UCSD-AML1 (cell line): ENCODE results near the gene CARD18.
"Not testable (repeated sequence)": the region's sequence is repeated elsewhere in the genome, so short reads cannot be mapped to it uniquely, and the experiment has no call there.

ENCODE experiments used
- DNase-seq: peaks from one replicate; lab custom pipeline; 2025; ENCODE audit not compliant: unreplicated experiment; lab: John Stamatoyannopoulos, UW

The CARD18 gene

DNA sequence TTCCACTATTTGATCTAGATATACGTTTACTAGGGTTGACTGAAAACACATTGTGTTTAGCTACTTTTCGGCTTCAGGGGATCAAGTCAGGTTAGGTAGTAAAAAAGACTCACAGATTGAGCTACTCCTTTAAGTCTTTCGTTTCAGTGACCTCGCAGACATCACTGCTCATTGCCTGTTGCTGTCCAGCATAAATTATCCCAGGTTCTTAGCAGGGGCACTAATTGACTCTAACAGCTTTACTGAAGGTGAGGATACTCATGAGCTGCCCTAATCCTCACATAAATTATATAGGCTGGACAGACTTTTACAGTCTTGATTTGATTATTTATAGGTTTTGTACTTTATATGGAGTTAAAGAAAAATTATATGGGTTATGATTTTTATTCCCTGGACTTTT lies 3.7 kb downstream of the CARD18 start:
- no peak for DNase-seq

DNA sequence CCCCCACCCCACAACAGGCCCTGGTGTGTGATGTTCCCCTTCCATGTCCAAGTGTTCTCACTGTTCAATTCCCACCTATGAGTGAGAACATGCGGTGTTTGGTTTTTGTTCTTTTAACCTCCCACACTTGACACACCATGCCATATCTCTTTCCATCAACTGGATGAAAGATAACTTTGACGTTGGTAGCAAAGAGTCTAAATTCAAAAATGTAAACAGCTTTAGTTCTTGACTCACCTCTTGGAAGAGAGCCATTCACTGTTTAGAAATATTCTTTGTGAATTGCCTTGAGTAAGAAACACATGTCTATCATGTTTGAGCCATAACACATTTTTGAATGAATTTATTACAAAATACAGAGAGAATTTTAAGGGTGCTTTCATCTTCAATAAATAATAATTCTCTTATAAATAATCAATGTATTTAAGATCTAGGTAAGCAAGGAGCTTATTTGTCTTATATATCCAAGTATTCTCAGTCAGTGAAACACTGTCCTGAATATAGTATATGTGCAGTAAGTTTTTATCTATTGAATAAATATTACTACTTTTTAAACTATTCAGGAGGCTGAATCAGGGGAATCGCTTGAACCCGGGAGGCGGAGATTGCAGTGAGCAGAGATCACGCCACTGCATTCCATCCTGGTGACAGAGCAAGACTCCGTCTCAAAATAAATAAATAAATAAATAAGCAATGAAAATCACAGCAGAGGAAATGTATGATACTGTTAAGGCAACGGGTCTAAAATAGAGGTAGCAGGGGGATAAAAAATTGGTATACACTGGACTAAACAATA lies 6.7 kb downstream of the CARD18 start:
- no peak for DNase-seq

DNA sequence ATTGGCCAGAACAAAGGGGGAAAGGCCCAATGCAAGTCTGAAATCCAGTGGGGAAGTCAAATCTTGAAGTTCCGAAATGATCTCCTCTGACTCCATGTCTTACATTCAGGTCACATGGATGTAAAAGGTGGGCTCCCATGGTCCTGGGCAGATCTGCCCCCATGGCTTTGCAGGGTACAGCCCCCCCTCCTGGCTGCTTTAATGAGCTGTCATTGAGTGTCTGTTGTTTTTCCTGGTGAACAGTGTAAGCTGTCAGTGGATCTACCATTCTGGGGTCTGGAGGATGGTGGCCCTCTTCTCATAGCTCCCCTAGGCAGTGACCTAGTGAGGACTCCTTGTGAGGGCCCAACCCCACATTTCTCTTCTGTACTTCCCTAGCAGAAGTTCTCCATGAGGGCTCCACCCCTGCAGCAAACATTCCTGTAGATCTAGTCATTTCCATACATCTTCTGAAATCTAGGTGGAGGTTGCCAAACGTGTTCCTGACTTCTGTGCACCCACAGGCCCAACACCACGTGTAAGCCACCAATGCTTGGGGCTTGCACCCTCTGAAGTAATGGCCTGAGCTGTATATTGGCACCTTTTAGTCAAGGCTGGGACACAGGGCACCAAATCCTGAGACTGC lies 9.3 kb downstream of the CARD18 start:
- DNase-seq = no peak

DNA sequence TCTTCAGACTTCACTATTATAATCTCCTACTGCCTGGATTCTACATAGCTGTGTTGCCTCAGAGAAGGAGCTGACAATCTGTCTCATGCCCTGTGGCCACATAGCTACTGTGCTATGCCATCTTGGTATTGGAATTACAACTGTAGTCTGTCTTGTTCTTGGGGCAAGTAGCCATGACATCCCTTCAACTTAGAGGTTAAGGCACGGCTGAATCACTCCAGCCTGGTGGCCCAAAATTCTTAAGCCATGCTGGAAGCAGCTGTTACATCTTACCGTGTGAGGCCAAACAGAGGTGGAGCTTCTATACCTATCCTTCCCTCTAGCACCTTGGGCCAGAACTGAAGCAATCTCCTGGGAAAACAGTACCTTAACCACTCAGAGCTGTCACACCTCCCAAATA lies 14.8 kb downstream of the CARD18 start:
- DNase-seq = no peak

DNA sequence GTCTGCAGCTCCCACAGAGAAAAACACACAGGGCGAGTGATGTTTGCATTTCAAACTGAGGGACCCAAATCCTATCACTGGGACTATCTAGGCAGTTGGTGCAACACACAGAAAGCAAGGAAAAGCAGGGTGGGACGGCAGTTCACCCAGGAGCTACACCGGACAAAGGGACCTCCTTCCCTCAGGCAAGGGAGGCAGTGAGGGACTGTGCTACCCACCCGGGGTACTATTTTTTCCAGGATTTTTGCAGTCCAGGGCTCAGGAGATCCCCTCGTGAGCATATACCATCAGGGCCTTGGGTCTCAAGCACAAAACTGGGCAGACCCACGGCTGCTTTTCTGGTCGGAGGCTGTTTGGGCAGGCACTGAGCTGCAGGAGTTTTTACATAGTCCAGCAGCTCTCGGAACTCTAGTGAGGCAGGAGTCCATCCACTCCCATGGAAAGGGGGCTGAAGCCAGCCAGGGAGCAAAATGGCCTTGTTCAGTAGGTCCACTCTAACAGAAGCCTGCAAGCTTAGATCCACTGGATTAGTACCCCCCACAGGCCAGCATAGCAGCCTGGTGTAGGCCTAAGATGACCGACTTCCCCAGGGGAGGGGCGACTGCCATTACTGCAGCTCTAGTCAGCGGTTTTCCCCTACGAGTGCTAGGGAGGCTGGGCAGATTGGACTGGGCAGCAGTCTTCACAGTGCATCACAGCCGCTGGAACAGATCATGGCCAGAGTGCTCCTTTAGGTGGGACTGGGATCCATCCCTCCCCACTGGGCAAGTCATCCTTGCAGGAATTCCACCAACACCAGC lies 28.2 kb downstream of the CARD18 start:
- DNase-seq = peak; percentile 8

DNA sequence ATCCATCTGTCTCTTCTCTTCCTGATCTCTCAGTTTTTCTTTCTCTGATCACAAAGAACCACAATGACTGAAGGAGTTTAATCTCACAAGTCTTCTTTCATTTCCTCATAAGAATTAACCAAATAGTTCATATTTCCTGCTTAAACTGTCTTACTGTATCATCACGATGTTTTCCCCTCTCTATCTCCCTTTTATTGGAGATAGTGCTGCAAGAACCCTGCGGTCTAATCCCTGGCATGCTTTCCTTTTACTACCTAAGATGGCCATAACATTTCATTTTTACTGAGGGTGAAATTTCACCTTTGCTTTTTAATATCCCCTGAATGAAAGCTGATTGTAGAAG lies 28.9 kb downstream of the CARD18 start:
- no peak for DNase-seq

DNA sequence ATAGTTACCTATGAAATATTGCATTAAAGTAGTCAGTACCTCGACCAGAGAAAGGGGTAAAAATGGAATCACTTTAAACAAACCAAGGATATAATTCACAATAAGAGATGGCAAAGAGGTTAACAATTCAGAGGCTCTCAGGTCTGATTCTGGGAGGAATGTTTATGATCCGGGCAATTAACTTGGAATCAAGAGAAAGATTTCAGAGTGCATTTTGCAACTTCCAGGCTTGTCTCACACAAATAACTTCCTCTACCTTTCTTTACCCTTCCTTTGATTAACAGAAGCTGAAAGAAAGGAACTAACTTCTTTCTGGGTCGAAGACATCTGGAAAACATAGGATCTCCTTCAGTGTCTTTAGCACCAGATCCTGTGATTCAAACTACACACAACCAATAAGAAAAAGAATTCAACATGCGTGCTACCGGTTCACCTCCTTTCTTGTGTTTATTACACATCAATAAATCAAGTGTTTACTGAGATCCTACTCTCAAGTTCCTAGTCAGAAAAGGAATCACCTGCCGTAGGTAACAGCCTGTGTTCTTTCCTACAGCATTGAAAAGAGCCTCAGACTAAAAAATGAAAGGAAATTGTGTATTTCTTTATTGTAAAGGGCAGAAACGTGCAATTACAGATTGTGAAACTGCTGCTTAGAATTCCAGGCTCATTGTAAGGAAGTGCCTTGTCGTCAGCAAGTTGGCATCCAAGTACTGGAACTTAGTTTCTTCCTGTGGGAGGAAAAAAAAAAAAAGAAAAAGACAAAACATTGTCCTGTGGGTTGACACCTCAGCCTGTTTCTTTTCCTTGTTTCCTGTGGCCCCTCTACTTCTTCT lies 29.5 kb downstream of the CARD18 start:
- DNase-seq = no peak

DNA sequence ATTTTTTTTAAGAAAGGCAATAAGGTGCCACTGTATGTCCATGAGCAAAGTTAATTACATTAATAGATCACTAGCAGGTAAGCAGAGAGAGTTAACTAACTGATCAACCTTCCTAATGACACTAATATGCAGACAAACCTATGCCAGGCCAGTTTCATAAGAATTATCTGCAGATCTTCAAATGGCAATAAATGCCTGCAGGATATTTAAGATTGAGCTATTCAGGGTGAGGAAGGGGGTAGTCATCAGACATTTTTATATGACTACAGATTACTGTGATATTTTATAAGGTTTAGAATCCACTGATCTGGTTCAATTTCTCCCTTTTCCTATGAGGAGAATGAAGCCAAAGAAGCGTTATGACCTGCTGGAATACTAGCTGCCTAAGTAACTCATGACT lies 30.2 kb downstream of the CARD18 start:
- DNase-seq = no peak

DNA sequence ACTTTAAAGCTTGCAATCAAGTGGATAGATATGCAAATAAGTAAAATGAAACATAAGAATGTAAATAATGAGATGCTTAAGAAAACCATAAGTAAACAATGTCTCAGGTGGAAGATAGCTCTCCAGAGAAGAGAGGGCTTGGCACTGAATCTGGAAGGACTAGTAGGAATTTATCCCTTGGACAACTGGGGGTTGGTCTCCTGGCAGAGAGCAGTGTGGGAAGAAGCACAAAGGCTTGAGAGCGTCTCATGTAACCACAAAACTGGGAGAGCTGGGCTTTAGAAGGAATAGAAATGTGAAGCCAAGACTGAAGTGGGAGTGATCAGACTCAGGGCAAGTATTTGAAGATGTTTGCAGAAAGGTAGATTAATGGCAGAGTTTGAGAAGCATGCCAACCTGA lies 31.3 kb downstream of the CARD18 start:
- DNase-seq = no peak

DNA sequence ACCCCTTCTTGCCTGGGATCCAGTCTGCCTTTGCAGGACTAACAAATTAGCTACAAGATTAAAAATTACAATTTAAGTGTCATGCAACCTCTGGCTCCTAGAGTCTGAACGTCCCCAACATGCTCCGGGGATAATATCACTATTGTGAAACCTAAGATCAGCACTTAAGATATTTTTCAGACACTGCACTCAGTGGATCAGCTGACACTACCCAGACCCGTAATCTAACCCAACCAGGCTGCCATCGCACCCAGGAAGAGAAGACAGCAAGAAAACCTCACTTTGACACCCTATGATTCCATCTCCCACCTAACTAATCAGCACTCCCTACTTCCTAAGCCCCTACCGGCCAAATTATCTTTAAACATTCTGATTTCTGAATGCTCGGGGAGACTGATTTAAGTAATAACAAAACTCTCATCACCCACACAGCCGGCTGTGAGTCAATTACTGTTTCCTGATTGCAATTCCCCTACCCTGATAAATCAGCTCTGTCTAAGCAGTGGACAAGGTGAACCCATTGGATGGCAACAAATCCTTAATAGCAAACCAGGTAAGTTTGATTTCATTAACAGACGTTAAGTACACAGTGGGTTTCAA lies 32.2 kb downstream of the CARD18 start:
- not testable (repeated sequence) for DNase-seq

DNA sequence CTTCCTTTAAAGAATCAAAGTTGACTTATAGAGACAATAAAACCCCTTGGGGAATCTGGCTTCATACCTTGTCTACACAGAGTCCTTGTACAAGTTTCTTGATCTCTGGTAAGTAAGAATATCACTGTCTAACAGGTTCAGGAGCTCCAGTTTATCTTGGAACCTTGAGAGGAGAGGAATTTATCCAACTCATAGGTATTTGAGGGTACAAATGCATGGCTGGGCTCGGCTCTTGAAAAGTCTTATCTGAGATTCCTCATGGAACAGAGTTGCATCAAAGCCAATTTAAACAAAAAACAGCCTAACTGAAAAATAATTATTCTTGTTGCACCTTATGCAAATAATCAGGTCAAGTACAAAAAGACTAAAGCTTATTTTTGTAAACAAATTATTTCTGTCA lies 33.4 kb downstream of the CARD18 start:
- no peak for DNase-seq

DNA sequence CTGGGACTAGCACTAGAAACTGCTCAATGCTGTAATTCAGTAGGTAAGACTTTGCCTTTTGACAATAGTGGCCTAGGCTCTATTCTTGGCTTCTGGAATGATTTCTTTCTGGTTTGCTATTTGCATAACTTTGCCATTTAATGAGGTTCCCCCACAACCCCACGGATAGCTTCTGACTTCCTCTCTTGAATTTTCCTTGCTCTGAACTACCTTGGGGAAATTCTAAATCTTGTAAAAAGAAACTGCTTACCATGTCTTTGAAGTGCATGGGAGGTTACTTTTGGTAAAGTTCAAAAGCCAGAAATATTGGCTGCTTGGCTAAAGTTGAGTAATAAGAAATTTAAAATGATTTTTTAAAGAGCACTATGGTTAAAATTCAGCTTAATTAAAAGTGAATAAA lies 35.3 kb downstream of the CARD18 start:
- no peak for DNase-seq

DNA sequence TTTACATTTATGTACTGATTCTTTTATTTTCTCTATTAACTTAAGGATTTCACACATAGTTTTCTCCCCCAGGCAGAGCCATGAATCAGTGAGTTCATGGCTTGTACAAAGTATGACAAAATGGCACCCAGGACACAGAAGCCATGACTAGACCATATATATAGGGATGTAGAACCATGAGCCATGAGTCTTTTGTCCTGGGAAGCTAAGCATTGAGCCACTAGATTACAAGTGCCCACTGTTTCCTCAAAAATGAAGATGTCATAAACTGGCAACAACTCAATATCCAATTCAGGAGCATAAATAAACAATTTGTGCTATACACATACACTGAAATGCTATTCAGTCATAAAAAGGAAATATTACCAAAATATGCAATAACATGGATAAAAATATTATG lies 36.2 kb downstream of the CARD18 start:
- no peak for DNase-seq

DNA sequence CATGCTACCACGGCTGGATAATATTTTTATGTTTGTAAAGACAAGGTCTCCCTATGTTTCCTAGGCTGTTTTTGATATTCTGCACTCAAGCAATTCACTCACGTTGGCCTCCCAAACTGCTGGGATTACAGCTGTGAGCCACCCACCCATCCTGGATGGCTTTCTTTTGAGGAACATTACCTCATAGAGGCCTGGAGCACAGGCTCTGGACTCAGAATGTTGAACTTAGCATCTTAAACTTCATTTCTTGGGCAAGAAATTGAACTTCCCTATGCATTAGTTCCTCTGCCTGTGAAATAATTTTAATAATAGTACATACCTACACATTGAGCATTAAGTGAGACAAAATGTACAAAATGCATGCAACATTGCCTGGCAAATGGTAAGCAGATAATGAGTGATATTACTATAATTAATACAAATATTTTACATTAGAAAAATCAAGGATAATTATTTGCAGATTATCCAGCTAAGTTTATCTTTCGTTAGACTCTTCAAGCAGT lies 37.4 kb downstream of the CARD18 start:
- DNase-seq = not testable (repeated sequence)

DNA sequence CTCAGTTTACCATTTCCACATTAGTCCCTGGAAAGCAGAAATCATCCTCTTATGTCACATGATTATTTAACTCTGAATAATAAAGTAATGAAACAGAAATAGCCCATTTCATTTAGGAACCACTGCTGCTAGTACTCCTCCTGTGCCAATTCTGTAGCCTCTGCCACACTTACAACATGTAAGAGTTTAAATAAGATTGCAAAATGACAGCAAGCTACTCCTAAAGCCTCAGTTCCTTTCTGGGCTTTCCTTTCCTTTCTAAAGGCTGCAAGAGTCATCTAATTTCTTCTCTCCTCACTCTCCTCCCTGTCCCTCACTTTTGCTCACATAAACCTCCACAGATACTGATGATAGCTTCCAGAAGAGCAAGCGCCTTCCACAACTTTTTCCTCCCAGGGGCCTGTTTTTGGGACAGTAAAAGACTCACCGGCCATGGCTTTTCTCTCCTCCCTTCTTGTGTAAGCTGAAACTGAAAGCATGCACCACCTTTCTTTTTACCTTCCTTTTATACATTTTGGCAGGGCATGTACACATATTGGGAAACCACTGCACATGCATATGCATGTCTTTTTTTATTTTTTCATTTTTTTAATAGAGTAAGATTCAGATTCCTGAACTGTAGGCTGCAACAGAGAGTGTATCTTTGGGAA lies 38.5 kb downstream of the CARD18 start:
- DNase-seq = peak; percentile 7

DNA sequence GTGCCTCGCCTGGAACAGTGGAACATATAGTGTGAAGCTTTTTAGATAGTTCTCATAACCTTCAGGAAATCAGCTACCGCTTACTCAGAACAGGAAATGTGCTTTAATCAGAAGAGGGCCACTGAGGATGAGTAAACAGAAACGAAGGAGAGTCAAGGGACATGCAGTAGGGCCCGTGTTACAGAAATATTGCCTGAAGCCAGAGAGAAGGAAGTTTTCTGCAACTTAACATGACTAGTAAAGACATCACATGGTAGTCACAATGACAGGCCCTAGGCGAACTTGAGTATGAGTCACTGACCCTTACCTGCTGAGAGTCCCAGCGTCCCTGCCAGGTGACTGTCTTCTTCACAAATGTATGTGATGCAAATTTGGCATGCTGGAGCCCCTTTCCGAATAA lies 39.4 kb downstream of the CARD18 start:
- DNase-seq = peak; percentile 11

DNA sequence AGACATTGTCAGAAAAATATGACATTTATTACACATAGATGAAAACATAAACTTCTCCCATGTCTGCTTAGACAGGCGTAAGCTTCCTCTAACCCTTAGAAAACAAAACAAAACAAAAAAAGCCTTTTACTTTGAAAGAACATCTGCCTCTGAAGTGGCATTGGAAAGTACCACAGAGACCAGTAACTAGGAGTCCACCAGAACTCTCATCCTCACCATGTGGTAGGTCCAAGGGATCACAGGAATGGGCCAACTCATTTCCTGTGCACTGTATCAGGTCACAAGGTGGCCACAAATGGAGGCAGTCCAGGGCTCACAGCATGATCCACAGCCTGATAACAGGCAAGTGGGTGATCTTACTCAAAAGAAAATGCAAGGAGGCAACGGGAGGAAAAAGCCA lies 40.0 kb downstream of the CARD18 start:
- not testable (repeated sequence) for DNase-seq

DNA sequence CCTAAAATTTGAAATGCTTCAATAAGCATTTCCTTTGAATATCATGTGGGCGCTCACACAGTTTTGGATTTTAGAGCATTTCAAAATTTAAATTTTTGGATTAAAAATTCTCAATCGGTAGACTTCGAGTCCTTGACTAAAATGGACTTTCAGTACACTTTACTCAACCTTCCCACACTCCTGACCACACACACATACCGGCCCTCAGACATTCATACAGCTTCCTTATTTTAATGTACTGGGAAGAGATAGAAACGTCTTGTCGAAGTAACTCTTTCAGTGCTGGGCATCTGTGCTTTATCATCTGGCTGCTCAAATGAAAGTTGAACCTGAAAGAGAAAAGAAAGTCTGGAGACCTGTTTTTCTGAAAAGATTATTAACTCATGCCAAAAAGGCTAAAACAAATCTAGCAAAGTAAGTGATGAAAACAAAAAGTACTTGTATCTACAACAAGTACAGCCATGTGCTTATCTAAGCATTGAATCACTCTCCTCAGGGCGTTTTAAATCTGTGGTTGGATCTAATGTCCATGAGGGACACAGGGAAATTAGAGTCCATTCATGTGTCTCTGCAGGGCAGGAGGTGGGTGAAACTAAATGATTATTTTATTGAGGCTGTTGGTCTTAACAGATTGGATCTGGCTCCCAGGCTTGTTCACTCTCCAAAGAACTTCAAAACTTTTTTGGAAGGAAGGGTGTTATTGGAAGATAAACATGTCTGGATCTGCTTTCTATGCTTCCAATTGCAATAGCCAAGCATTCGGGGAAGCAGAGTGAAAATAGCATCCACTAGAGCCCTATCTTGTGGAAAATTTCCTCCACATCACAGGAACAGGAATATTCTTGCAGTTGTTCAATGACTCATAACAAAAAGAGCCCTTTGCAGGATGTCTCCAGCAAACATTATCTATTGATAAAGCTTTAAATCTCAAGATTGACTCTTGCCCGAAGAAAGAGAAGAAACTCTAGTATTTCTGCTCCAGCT lies 47.0 kb downstream of the CARD18 start:
- no peak for DNase-seq
